Astrocyte of the cerebellum (primary cell): ENCODE data around the gene EFCAB14.
"Not testable (repeated sequence)": the region's sequence is repeated elsewhere in the genome, so short reads cannot be mapped to it uniquely, and the experiment has no call there.

Experiments used
- DNase-seq: peaks from one replicate; pipeline ENCODE4 v3.0.0-alpha.2; 2011; ENCODE audit warnings: low read depth
- H3K4me3 ChIP-seq: 2 replicates; pipeline ENCODE4 v1.5.1; 2011; ENCODE audit warnings: mild to moderate bottlenecking, low read depth, low read length, moderate library complexity
- CTCF ChIP-seq: IDR thresholded peaks from 2 replicates; pipeline ENCODE4 v1.5.1; 2012; ENCODE audit warnings: low read length, low read depth, moderate library complexity, mild to moderate bottlenecking; ENCODE audit errors: missing control alignments
- in situ Hi-C: cut with HindIII; loops from 2 replicates; pipeline ENCODE4 v1.10.0; 2017; ENCODE audit warnings: low sequenced_read_pairs

Gene EFCAB14

GRCh38 chr1:46723901-46724300 lies 5.0 kb upstream of the EFCAB14 start:
- TF ChIP-seq CTCF = no peak
- no peak for DNase-seq
- H3K4me3 ChIP-seq = no peak overlapping the region
- in situ Hi-C loops = no loop called here

- no peak overlapping the region for H3K4me3 ChIP-seq
- no peak for DNase-seq
- no peak for TF ChIP-seq CTCF
- in situ Hi-C loops = no loop called here
Measured at GRCh38 chr1:46721686-46722205, 2.8 kb upstream of the EFCAB14 start.

- in situ Hi-C loops = no loop called here
- H3K4me3 ChIP-seq = no peak overlapping the region
- no peak for DNase-seq
- TF ChIP-seq CTCF = no peak
Measured at GRCh38 chr1:46721204-46721603, 2.3 kb upstream of the EFCAB14 start.

GRCh38 chr1:46720319-46720718 lies 1.4 kb upstream of the EFCAB14 start:
- in situ Hi-C loops, H3K4me3 ChIP-seq, DNase-seq: not testable (repeated sequence)

GRCh38 chr1:46719689-46720088 lies 775 bp upstream of the EFCAB14 start:
- DNase-seq = no peak
- no peak for TF ChIP-seq CTCF
- peak overlapping the region; percentile 85 for H3K4me3 ChIP-seq
- in situ Hi-C loops = no loop called here

GRCh38 chr1:46718340-46718726 lies 581 bp downstream of the EFCAB14 start:
- in situ Hi-C loops = no loop called here
- no peak for TF ChIP-seq CTCF
- no peak for DNase-seq
- H3K4me3 ChIP-seq = peak overlapping the region; percentile 85

- H3K4me3 ChIP-seq = peak overlapping the region; percentile 85
- in situ Hi-C loops = no loop called here
- TF ChIP-seq CTCF = no peak
- DNase-seq = no peak
Measured at GRCh38 chr1:46717654-46718053, 1.3 kb downstream of the EFCAB14 start.
